ENCODE results near the gene MMAA.

- TF ChIP-seq CTCF (IDR thresholded peaks at IDR 0.05), result no peak
- no peak for TF ChIP-seq POLR2A (IDR thresholded peaks at IDR 0.05)
These were observed 38.3 kb upstream of the MMAA start for GRCh38 chr4:145580906-145581305.
